Endothelial cell of umbilical vein (primary cell): ENCODE measurements around the gene TOB1.

Source experiments
- EZH2 ChIP-seq: IDR thresholded peaks from 2 replicates; pipeline ENCODE4 v1.6.1; 2012; ENCODE audit warnings: borderline replicate concordance, low read depth, mild to moderate bottlenecking, moderate library complexity, low read length, inconsistent platforms; ENCODE audit not compliant: severe bottlenecking
- MYC ChIP-seq: IDR thresholded peaks from one replicate; pipeline ENCODE4 v1.6.1; 2011; ENCODE audit warnings: mild to moderate bottlenecking, low read depth, low read length
- POLR2A ChIP-seq: IDR thresholded peaks from 2 replicates; pipeline ENCODE4 v1.6.1; 2012; ENCODE audit warnings: low read depth, mild to moderate bottlenecking, control low read depth, low read length
- POLR2AphosphoS5 ChIP-seq: IDR thresholded peaks from 2 replicates; pipeline ENCODE4 v1.6.1; 2012; ENCODE audit warnings: low read depth, mild to moderate bottlenecking, control low read depth, low read length, moderate library complexity; ENCODE audit not compliant: insufficient read depth
- TF ChIP-seq, protein P1 (sequence below), 2 donors: IDR thresholded peaks; 1 replicate in 1 of 2; 2 replicates in 1 of 2; pipeline ENCODE4 v1.5.1; 2011; ENCODE audit warnings: low read length in 2 of 2, mild to moderate bottlenecking in 2 of 2, moderate library complexity in 2 of 2, control low read depth in 1 of 2, inconsistent platforms in 1 of 2, low read depth in 1 of 2; ENCODE audit not compliant: insufficient read depth in 1 of 2; ENCODE audit errors: extremely low read depth in 1 of 2
- TF ChIP-seq, protein P2 (sequence below): IDR thresholded peaks from 2 replicates; pipeline ENCODE4 v1.6.1; 2011; ENCODE audit not compliant: insufficient read depth, insufficient read length

DNA sequence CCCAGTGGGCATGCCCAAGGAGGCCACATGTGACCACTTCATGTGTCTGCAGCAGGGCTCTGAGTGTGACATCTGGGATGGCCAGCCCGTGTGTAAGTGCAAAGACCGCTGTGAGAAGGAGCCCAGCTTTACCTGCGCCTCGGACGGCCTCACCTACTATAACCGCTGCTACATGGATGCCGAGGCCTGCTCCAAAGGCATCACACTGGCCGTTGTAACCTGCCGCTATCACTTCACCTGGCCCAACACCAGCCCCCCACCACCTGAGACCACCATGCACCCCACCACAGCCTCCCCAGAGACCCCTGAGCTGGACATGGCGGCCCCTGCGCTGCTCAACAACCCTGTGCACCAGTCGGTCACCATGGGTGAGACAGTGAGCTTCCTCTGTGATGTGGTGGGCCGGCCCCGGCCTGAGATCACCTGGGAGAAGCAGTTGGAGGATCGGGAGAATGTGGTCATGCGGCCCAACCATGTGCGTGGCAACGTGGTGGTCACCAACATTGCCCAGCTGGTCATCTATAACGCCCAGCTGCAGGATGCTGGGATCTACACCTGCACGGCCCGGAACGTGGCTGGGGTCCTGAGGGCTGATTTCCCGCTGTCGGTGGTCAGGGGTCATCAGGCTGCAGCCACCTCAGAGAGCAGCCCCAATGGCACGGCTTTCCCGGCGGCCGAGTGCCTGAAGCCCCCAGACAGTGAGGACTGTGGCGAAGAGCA lies 26.4 kb downstream of the TOB1 start:
- TF ChIP-seq, protein P1, sequence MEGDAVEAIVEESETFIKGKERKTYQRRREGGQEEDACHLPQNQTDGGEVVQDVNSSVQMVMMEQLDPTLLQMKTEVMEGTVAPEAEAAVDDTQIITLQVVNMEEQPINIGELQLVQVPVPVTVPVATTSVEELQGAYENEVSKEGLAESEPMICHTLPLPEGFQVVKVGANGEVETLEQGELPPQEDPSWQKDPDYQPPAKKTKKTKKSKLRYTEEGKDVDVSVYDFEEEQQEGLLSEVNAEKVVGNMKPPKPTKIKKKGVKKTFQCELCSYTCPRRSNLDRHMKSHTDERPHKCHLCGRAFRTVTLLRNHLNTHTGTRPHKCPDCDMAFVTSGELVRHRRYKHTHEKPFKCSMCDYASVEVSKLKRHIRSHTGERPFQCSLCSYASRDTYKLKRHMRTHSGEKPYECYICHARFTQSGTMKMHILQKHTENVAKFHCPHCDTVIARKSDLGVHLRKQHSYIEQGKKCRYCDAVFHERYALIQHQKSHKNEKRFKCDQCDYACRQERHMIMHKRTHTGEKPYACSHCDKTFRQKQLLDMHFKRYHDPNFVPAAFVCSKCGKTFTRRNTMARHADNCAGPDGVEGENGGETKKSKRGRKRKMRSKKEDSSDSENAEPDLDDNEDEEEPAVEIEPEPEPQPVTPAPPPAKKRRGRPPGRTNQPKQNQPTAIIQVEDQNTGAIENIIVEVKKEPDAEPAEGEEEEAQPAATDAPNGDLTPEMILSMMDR (IDR thresholded peaks at IDR 0.05; ENCODE audit: extremely low read depth in 1 of 2, insufficient read depth in 1 of 2, low read depth in 1 of 2, low read length in 2 of 2), result no peak
- TF ChIP-seq POLR2A (no peak), EZH2 (no peak), MYC (no peak), POLR2AphosphoS5 (no peak)
- TF ChIP-seq, protein P2, sequence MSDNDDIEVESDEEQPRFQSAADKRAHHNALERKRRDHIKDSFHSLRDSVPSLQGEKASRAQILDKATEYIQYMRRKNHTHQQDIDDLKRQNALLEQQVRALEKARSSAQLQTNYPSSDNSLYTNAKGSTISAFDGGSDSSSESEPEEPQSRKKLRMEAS, result no peak
